PFSK-1 (cell line): ENCODE measurements around the gene UQCRFS1.

ENCODE experiments used
- SIN3A ChIP-seq: IDR thresholded peaks from 2 replicates; pipeline ENCODE4 v1.6.1; 2012; ENCODE audit warnings: mild to moderate bottlenecking, low read length, moderate library complexity, borderline replicate concordance; ENCODE audit not compliant: insufficient read depth
- TAF1 ChIP-seq: IDR thresholded peaks from 2 replicates; pipeline ENCODE4 v1.6.1; 2012; ENCODE audit warnings: low read length, control low read depth, borderline replicate concordance; ENCODE audit not compliant: insufficient read depth

DNA sequence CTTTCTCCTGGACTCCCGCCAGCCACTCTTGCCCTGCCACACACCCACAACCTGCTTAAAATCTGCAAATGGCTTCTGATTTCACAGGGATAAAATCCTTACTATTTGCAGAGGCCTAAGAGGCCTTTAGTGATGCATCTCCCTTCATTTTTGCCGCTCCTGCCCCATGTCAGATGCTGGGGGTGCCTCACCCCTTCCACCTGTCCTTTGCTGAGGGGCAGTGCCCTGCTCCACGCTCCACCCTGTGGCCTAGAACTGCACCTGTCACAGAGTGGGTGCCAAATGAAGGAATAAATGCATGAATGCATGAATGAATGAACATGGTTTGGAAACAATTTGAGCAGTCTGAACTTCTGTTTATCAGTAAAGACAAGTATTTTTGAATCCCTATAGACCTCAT is 34.1 kb upstream of the UQCRFS1 start:
- no peak for TF ChIP-seq SIN3A
- no peak for TF ChIP-seq TAF1
